H1 (cell line): ENCODE data around the gene NCCRP1. TPM values are rescaled to one million over a fixed set of nuclear protein-coding genes. Genes with fewer than 3 reads are reported as not detected.

Experiments
- CTCF ChIA-PET: fragments of 300-600 bp; sonication (Branson Sonifier 250); formaldehyde crosslinking; loops from one replicate; lab custom pipeline; 2021; ENCODE audit not compliant: partially characterized antibody; lab: Charles Lee
- POLR2A ChIA-PET: fragments of 300-600 bp; sonication (Branson Sonifier 250); formaldehyde crosslinking; loops from one replicate; lab custom pipeline; 2021; ENCODE audit warnings: inconsistent platforms; ENCODE audit not compliant: partially characterized antibody; lab: Charles Lee
- DNase-seq, 2 experiments: peaks; one replicate each; pipeline versions ENCODE4 v3.0.0 to v3.0.0-alpha.2; 2010 to 2022; ENCODE audit warnings: low spot score in 2 of 2, low read depth in 1 of 2, mixed read lengths in 1 of 2
- FAIRE-seq: peaks from 2 replicates; lab custom pipeline; 2011; peaks lifted over from hg19 to GRCh38; lab: Jason Lieb, UNC
- H2AFZ ChIP-seq: 2 replicates; pipeline ENCODE4 v1.8.1; 2012; ENCODE audit warnings: low read length, inconsistent platforms
- H2AK5ac ChIP-seq: 2 replicates; pipeline ENCODE4 v1.6.1; 2013; ENCODE audit warnings: low read depth, low read length
- H2BK120ac ChIP-seq: replicated peaks from 2 replicates; pipeline ENCODE3; 2013; ENCODE audit warnings: low read depth, low read length, inconsistent platforms
- H2BK12ac ChIP-seq: 2 replicates; pipeline ENCODE4 v1.6.1; 2013; ENCODE audit warnings: low read depth, low read length
- H2BK15ac ChIP-seq: 2 replicates; pipeline ENCODE4 v1.6.1; 2013; ENCODE audit warnings: low read length
- H2BK20ac ChIP-seq: 2 replicates; pipeline ENCODE4 v1.6.1; 2013; ENCODE audit warnings: low read length
- H2BK5ac ChIP-seq: 2 replicates; pipeline ENCODE4 v1.6.1; 2013; ENCODE audit warnings: low read depth, low read length
- H3K14ac ChIP-seq: 2 replicates; pipeline ENCODE4 v1.6.1; 2013; ENCODE audit warnings: inconsistent platforms; ENCODE audit not compliant: insufficient read length
- H3K18ac ChIP-seq: 2 replicates; pipeline ENCODE4 v1.6.1; 2013; ENCODE audit warnings: low read length; ENCODE audit errors: extremely low read depth
- H3K23ac ChIP-seq: 2 replicates; pipeline ENCODE4 v1.6.1; 2013; ENCODE audit warnings: inconsistent platforms; ENCODE audit not compliant: insufficient read length
- H3K23me2 ChIP-seq: 2 replicates; pipeline ENCODE4 v1.6.1; 2013; ENCODE audit warnings: low read depth, low read length
- H3K27ac ChIP-seq: 2 replicates; pipeline ENCODE4 v1.6.1; 2011; ENCODE audit warnings: low read depth, low read length, inconsistent platforms
- H3K27me3 ChIP-seq, 4 experiments: replicated peaks in 1 of 4; 1 replicate in 1 of 4; 2 replicates in 3 of 4; pipeline versions ENCODE4 v1.6.1 to v1.8.1; 2011 to 2013; ENCODE audit warnings: low read length in 3 of 4, mild to moderate bottlenecking in 3 of 4, inconsistent platforms in 2 of 4, mixed read lengths in 2 of 4, moderate library complexity in 1 of 4; ENCODE audit not compliant: control insufficient read depth in 3 of 4, insufficient read depth in 3 of 4; ENCODE audit errors: extremely low read depth in 1 of 4
- H3K36me3 ChIP-seq, 4 experiments: 2 replicates each; pipeline versions ENCODE4 v1.6.1 to v1.8.1; 2011 to 2013; ENCODE audit warnings: mild to moderate bottlenecking in 4 of 4, low read length in 3 of 4, moderate library complexity in 2 of 4, control low read depth in 1 of 4, inconsistent platforms in 1 of 4; ENCODE audit not compliant: insufficient read depth in 4 of 4, control insufficient read depth in 2 of 4
- H3K4ac ChIP-seq: replicated peaks from 2 replicates; pipeline ENCODE3; 2013; ENCODE audit warnings: low read length, low read depth, mixed read lengths, inconsistent platforms; ENCODE audit not compliant: insufficient read length
- H3K4me1 ChIP-seq, 4 experiments: replicated peaks in 1 of 4; 1 replicate in 1 of 4; 2 replicates in 3 of 4; pipeline versions ENCODE4 v1.6.1 to v1.8.1; 2011 to 2013; ENCODE audit warnings: low read length in 3 of 4, inconsistent platforms in 2 of 4, mixed read lengths in 1 of 4; ENCODE audit not compliant: insufficient read depth in 4 of 4, control insufficient read depth in 3 of 4
- H3K4me2 ChIP-seq, 2 experiments: 2 replicates each; pipeline versions ENCODE4 v1.6.1 to v1.8.1; 2011 to 2013; ENCODE audit warnings: low read depth in 2 of 2, low read length in 2 of 2, control low read depth in 1 of 2, inconsistent platforms in 1 of 2, mild to moderate bottlenecking in 1 of 2; ENCODE audit not compliant: insufficient read depth in 1 of 2
- H3K4me3 ChIP-seq, 4 experiments: fragments of 200-600, 300-600 bp in 1 of 4; sonication (generic), shearing (Covaris generic), sonication (Bioruptor Twin) in 1 of 4; 2 replicates each; pipeline versions ENCODE4 v1.5.1 to v1.8.1; 2011 to 2016; ENCODE audit warnings: low read length in 4 of 4, low read depth in 3 of 4, control low read depth in 2 of 4, inconsistent platforms in 2 of 4, mild to moderate bottlenecking in 2 of 4, mixed read lengths in 1 of 4, moderate library complexity in 1 of 4; ENCODE audit not compliant: insufficient read depth in 2 of 4; ENCODE audit errors: extremely low read depth in 1 of 4
- H3K56ac ChIP-seq: replicated peaks from 2 replicates; pipeline ENCODE3; 2013; ENCODE audit warnings: low read depth, mild to moderate bottlenecking, mixed read lengths, low read length, inconsistent platforms; ENCODE audit not compliant: insufficient read length
- H3K79me1 ChIP-seq: 2 replicates; pipeline ENCODE4 v1.6.1; 2013; ENCODE audit warnings: low read depth, low read length, control low read depth
- H3K79me2 ChIP-seq, 2 experiments: 2 replicates each; pipeline versions ENCODE4 v1.6.1 to v1.8.1; 2012 to 2013; ENCODE audit warnings: low read length in 2 of 2, mild to moderate bottlenecking in 2 of 2, inconsistent platforms in 1 of 2; ENCODE audit not compliant: insufficient read depth in 2 of 2, control insufficient read depth in 1 of 2
- H3K9ac ChIP-seq, 4 experiments: replicated peaks in 1 of 4; 1 replicate in 1 of 4; 2 replicates in 3 of 4; pipeline versions ENCODE4 v1.6.1 to v1.8.1; 2011 to 2013; ENCODE audit warnings: low read depth in 3 of 4, low read length in 3 of 4, control low read depth in 2 of 4, mild to moderate bottlenecking in 2 of 4, moderate library complexity in 2 of 4, inconsistent platforms in 1 of 4; ENCODE audit errors: extremely low read depth in 1 of 4
- H3K9me3 ChIP-seq, 2 experiments: 2 replicates each; pipeline versions ENCODE4 v1.6.1 to v1.8.1; 2012 to 2013; ENCODE audit warnings: mild to moderate bottlenecking in 2 of 2, moderate library complexity in 2 of 2, control low read depth in 1 of 2, inconsistent platforms in 1 of 2, low read depth in 1 of 2, low read length in 1 of 2, mixed read lengths in 1 of 2; ENCODE audit not compliant: insufficient read depth in 2 of 2
- H4K20me1 ChIP-seq, 2 experiments: replicated peaks in 1 of 2; 2 replicates each; pipeline versions ENCODE3 to v1.8.1; 2011 to 2013; ENCODE audit warnings: inconsistent platforms in 2 of 2, low read length in 2 of 2, mild to moderate bottlenecking in 1 of 2; ENCODE audit not compliant: insufficient read depth in 2 of 2, control insufficient read depth in 1 of 2
- H4K5ac ChIP-seq: 2 replicates; pipeline ENCODE4 v1.6.1; 2013; ENCODE audit warnings: low read length, low read depth, mixed read lengths, inconsistent platforms; ENCODE audit not compliant: insufficient read length
- H4K8ac ChIP-seq: 2 replicates; pipeline ENCODE4 v1.8.0; 2013; ENCODE audit warnings: mild to moderate bottlenecking, moderate library complexity, low read length, inconsistent platforms; ENCODE audit not compliant: insufficient read depth; ENCODE audit errors: extremely low read depth
- H4K91ac ChIP-seq: replicated peaks from 2 replicates; pipeline ENCODE3; 2013; ENCODE audit warnings: low read length, mixed read lengths, inconsistent platforms; ENCODE audit not compliant: insufficient read length
- JUND ChIP-seq: IDR thresholded peaks from 2 replicates; pipeline ENCODE4 v1.6.1; 2011; ENCODE audit warnings: mild to moderate bottlenecking, improper control_type of control experiment, low read length
- KDM5A ChIP-seq: fragments of 200-600 bp; IDR thresholded peaks from 2 replicates; pipeline ENCODE4 v1.7.1; 2012; ENCODE audit warnings: mild to moderate bottlenecking, low read length, inconsistent platforms, mixed read lengths
- RNF2 ChIP-seq: fragments of 200-900, 300-1000 bp; sonication (generic); IDR thresholded peaks from 2 replicates; pipeline ENCODE4 v1.7.1; 2016; ENCODE audit warnings: borderline replicate concordance, low read depth, mild to moderate bottlenecking, antibody characterized with exemption, low read length; ENCODE audit not compliant: poor library complexity, severe bottlenecking; ENCODE audit errors: missing control alignments
- WGBS, 2 experiments: shearing (Covaris generic) in 1 of 2; methylation state at CpG; one replicate each; pipeline versions ENCODE4 v1.1.6 to v1.1.7; 2013 to 2015; ENCODE audit warnings: low lambda C conversion rate in 2 of 2, mixed read lengths in 2 of 2, inconsistent platforms in 1 of 2, low coverage in 1 of 2, missing lambda C conversion rate in 1 of 2; ENCODE audit not compliant: insufficient replicate concordance in 2 of 2, insufficient coverage in 1 of 2, insufficient read length in 1 of 2; ENCODE audit errors: extremely low coverage in 1 of 2, missing lambda C conversion rate in 1 of 2; 5-methylcytosine and 5-hydroxymethylcytosine counted together
- polyA plus RNA-seq, 7 experiments: library from polyadenylated mRNA; depleted of rRNA in 3 of 7; stranded (reverse) in 5 of 7; unstranded in 2 of 7; fragments of >200 nt in 5 of 7; fragments of 200-250 nt in 2 of 7; gene quantifications; 1 replicate in 5 of 7; 2 replicates in 1 of 7; 4 replicates in 1 of 7; pipeline versions ENCODE4 v1.2.1 to v1.2.3, GENCODE V29; 2011 to 2013; ENCODE audit warnings: missing spikeins in 2 of 7, mixed read lengths in 2 of 7
- total RNA-seq: library from RNA; stranded (reverse); fragmentation: NEBNext Ultra II Directional; extraction: Animal tissue kit (Norgen Biotek cat#: 25700); gene quantifications from 2 replicates; pipeline ENCODE4 v1.2.1, GENCODE V29; 2021

NCCRP1 gene
- total and polyA plus RNA-seq, 2 of the 8 experiments (the other 6 are each of a cell fraction or from before 2014, with no cell fraction given): 2.8 to 7.9 TPM

- H2AK5ac ChIP-seq: no peak overlapping the region
- TF ChIP-seq KDM5A: no peak
- no peak for TF ChIP-seq JUND
- no peak for TF ChIP-seq RNF2
These were observed 7.8 kb upstream of the NCCRP1 start for GRCh38 chr19:39188960-39189359.

More at GRCh38 chr19:39188960-39189359, 7.8 kb upstream of the NCCRP1 start:
- no peaks in the 10 kb centered on the region for H3K27me3 ChIP-seq
- WGBS, 2 experiments: 88% methylated on average over 6 of the region's 6 CpGs; no CpG with 5 or more reads in 1 of the 2 experiments
- H3K4ac ChIP-seq: no peak overlapping the region
- no peak for DNase-seq
- no peaks in the 10 kb centered on the region for H3K9me3 ChIP-seq
- H3K56ac ChIP-seq: no peak overlapping the region
- ChIA-PET POLR2A (no interaction called here), CTCF (interaction anchor here (1.0 to 3.7 kb wide), 7 partner anchors 10 to 79 kb away, joined by 3 to 33 read pairs (median 6); no protein-coding TSS in a partner anchor)
- H3K36me3 ChIP-seq: no peaks in the 10 kb centered on the region
- H2BK15ac ChIP-seq: 0 out of 2 replicates have a peak overlapping the region, but pooled peaks have one; percentile 8
- no peak overlapping the region for H3K18ac ChIP-seq
- H4K20me1 ChIP-seq: no peaks in the 10 kb centered on the region
- H2BK12ac ChIP-seq: no peak overlapping the region
- no peak overlapping the region for H3K27ac ChIP-seq
- H4K91ac ChIP-seq: no peak overlapping the region
- H4K8ac ChIP-seq: no peak overlapping the region
- H3K4me1 ChIP-seq: peaks cover 0 to 5% (median 2%) of the 10 kb centered on the region in 4 experiments; a peak in 4 of 7 replicates
- no peaks in the 10 kb centered on the region for H3K79me2 ChIP-seq
- H3K23me2 ChIP-seq: no peaks in the 10 kb centered on the region; the same call in 1 of the 2 replicates
- no peaks in the 10 kb centered on the region for H3K79me1 ChIP-seq
- no peak overlapping the region for H3K4me2 ChIP-seq
- no peak for FAIRE-seq
- no peak overlapping the region for H2BK120ac ChIP-seq
- H4K5ac ChIP-seq: no peak overlapping the region
- no peak overlapping the region for H2BK20ac ChIP-seq
- no peak overlapping the region for H3K4me3 ChIP-seq
- H3K9ac ChIP-seq: no peak overlapping the region
- H3K14ac ChIP-seq: no peak overlapping the region
- no peak overlapping the region for H2AFZ ChIP-seq
- no peak overlapping the region for H3K23ac ChIP-seq
- no peak overlapping the region for H2BK5ac ChIP-seq
